NCI-H1105 (cell line): ENCODE measurements around the gene NTSR2.

ENCODE experiments used
- DNase-seq: peaks from one replicate; lab custom pipeline; 2025; lab: John Stamatoyannopoulos, UW

NTSR2 gene

DNA sequence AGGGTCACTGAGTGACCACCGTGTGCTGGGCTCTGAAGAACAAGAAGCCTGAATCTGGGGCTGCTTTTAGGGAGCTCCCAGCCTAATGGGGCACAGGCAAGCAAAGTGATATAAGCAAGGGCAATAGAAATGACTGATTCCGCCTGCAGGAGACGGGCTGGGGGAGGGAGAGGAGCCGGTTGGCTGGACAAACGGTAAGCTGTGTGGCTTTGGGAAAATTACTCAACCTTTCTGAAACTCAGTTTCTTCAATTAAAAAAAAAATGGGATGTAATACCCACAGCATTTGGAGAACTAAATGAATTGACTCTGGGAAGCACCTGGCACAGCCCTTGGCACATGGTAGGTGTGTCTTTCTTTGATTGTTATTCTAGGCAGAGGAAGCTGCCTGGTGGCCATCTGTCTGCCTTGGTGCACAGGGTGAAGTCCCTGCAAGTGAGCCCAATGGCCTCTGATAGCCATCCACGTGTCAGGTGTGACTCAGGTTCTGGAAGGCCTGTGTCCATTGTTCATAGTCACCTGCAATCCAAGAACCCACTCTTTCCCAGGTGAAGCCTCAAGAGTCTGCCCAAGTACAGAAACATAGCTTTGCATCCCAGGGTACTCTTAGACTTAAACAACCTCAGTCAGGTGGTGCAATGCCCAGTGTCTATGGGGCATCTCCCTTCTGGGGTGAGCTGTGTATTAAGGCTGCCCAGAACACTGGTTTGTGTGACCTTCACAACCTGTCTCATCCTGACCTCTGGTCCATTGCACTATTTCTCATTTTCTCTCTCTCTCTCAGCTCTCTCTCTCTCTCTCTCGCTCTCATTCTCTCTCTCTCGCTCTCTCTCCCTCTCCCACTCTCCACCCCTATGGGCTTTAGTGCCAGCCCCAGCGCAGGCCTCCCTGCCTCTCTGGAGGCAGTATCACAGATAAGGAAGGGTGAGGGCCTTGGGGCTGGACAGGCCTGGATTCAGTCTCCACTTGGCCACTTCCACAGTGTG lies 30.0 kb upstream of the NTSR2 start:
- no peak for DNase-seq

DNA sequence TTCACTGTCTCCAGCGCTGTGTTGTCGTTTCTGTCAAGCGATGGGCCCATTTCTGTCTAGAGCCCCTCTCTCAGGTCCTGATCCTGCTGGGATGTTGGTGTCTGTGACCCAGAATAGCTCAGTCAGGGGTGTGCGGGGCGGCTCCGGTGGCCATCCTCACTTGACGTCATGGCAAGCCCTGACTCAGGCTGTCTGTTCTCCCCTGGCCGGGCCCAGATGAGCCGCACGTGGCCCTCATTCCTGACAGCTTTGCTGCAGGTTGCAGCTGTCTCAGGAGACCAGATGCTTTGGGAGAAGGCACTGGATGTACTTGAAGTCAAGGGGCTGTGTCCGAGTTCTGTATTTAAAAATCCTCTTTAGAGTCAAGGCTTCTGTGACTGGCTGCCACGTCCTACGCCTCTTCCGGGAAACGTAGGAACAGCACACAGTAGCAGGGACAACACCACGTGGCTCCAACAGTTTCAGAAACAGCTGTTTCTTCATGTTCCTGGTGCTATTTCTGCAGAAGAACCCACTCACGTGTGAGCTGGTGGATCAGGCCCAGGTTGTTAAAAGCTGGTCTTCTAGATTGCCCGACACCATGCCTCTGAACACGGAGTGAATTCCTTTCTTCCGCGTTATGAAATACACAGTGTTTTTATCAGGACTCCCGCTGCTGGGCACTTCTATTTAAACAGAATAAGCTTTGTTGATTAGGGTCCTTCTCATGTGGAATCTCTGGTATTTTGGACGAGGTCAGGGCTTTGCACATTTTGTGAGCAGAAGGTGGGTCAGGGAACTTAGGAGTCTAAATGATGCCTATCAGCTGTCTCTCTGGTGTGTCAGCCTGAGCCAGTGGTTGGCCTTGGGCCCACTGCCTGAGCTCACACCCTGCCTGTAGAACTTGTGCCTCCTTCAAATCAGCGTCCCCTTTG lies 28.3 kb upstream of the NTSR2 start:
- DNase-seq = no peak

DNA sequence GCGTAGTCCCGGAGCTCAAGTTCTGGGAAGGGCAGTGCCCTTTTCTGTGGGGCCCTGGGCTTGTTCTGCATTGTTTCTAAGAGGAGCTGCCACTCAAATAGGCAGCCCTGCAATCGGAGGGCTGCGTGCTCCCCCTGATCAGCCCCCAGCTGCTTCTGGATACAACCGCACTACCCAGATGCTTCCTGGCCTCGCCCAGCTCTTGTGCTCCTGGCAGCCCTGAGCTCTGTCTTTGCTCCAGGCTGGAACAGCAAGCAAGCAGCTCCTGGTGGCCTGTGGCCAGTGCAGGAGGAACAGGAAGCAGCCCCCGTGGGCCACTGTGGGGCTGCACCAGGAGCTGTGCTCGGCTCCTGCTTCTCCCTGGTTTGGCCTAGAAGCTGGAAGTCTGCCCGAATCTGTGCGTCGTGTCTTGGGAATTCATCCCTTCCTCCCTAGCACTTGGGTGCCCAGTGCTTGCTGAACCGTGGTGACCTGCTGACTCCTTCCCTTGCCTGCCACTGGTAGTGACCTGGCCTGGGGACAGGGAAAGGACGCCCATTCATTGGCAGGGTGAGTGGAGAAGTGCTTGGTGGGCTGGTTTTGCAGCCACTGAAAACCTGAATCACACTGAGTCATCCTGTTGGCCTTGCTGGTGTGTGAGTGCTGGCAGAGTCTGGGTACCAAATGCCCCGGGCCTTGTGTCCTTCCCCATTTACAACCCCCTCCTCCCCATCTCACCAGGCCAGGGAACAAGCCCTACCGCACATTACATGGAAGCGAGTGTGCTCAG lies 27.3 kb upstream of the NTSR2 start:
- DNase-seq = no peak

DNA sequence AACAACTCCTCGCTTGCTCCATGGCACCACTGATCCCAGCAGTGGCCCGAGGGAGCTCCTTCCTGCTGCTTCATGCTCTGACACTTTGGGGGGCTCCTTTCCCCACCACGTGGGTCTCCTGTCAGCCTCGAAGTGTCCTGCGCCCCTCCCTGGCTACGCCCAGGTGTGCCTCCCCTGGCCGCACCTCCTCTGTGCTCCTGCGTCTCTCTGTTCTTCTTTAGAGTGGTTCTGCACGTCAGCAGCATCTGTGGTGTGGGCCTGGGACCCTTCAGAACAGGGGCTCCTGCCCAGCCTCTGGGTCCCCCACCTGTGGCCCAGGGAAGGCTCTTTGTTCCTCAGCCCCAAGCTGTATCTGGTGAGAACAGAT lies 26.7 kb upstream of the NTSR2 start:
- DNase-seq = no peak

- no peak for DNase-seq
Measured at GRCh38 chr2:11695576-11695975, 25.6 kb upstream of the NTSR2 start.

DNA sequence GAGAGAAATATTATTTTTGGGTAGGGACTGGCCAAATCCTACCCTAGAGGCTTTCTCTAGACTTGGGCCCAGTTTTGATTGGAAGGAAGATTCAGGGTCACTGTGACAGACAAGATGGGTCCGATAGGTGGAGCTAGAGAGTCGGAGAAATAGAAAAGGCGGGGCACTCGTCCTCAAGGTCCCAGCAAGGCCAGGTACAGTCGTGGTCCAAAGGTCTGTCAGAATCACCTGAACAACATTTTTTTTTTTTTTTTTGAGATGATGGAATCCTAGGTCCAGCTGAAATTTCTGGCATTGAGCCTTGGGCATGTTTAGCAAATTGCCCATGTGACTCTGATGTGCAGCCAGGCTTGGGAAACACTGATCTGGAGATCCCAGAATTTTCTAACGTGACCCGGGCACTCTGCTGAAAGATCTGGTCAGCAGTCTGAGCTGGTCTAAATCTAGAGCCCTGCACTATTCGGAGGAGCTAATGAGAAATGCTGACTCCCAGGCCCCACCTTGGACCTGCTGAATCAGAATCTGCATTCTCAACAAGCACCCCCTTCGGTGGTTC lies 23.0 kb upstream of the NTSR2 start:
- peak; percentile 51 for DNase-seq

DNA sequence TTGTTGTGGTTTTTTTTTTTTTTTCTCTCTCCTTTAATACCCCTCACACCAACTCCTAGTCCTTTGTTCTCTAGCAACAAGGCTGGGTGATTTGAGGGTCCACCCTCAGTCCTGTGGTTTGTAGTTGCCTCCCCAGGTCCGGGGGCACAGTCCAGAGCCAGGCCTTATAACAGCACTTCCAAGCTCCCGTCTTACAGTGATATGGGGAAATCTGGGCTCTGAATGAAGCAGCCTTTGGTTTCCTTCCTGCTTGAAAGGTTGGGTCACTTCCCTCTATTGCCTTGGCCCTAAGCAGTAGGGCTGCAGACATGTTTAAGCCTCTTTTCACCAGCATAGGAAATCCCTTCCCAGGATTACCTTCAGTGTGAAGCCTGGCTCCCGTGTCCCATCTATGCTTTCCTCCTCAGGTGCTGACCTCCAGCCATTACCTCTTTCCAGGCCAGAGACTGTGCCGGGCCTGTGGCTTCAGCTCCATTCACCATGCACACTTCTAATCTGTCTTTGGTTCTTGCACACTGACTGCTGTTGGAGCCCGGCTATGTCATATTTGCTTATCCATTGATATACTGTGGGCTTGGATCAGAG lies 21.2 kb upstream of the NTSR2 start:
- no peak for DNase-seq

- no peak for DNase-seq
Measured at GRCh38 chr2:11688222-11689069, 18.5 kb upstream of the NTSR2 start.

- DNase-seq = no peak
Measured at GRCh38 chr2:11687736-11688135, 17.7 kb upstream of the NTSR2 start.

- no peak for DNase-seq
Measured at GRCh38 chr2:11685906-11686470, 16.0 kb upstream of the NTSR2 start.

GRCh38 chr2:11684894-11685460 lies 15.0 kb upstream of the NTSR2 start:
- DNase-seq = no peak

GRCh38 chr2:11683966-11684365 lies 14.0 kb upstream of the NTSR2 start:
- no peak for DNase-seq

- DNase-seq = no peak
Measured at GRCh38 chr2:11683476-11683875, 13.5 kb upstream of the NTSR2 start.

DNA sequence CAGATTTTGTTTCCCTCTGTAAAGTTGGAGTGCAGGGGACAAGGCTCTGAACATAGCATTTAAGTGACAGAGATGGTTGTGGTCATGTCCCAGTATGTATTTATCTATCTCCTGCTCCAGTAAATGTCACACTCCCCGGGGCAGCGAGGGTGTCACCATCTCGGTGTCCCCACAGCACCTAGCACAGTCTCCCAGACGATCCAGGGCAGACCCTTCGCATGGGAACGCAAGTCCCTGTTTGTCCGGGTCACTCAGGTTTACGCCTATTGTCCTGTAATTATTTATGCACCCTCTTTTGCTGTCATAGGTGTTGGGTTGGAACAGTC lies 12.6 kb upstream of the NTSR2 start:
- DNase-seq = no peak

- DNase-seq = peak; percentile 23
Measured at GRCh38 chr2:11681722-11682589, 12.0 kb upstream of the NTSR2 start.

DNA sequence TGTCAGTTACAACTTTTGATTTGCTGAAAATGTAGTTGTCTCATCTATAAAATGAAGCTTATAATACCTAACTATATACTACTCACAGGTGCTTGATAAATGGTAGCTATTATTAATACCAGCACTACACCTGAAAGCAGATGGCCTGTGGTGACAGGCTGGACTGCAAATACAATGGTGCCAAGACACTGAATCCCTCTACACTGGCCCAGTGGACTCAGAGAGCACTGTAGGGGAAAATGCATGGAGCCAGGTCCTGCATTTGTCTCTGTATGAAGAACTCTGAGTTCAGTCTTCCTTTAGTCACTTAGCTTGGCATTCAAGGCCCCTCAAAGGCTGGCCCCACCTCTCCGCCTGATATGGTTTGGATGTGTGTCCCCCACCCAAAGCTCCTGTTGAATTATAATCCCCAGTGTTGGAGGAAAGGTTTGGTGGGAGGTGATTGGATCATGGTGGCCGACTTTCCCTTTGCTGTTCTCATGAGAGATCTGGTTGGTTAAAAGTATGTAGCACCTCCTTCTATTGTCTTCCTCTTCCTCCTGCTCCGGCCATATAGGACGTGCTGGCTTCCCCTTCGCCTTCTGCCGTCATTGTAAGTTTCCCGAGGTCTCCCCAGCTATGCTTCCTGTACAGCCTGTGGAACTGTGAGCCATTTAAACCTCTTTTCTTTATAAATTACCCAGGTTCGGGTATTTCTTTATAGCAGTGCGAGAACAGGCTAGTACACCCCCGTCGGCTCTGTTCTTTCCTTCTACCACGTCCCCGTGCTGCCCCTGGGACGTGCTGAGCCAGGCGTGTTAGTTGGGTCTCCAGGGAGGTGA lies 11.1 kb upstream of the NTSR2 start:
- no peak for DNase-seq

DNA sequence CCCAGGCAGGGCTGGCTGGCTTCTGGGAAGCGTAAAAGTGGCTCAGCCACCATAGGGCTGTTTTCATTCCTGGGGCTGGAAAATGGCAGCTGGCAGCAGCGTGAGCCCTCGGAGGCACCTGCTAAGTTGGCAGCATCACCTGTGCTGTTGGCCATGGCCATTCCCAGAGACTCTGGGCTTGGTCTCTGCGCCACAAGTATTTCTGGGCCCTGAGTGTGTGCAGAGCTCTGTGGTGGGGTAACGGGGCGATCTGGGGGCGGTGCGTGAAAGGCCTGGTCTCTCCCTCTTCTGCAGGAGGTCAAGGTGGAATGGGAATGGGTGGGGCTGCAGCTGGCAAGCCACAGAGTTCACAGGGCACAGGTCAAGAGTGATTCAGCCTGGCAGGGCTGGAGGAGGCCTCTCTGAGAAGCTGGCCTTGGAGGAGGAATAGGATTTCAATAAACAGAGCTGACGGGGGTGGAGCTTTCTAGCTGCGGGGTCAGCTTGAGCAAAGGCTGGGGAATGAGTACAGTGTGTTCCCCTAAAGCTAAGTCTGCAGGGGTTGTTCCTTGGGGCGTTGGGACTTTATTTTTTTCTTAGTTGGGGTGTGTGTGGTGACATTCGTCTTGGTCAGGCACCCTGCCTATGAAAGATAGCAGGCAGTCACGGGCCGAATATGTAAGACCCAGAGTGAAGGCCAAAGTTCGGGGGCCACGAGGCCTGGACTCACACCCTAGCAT lies 10.3 kb upstream of the NTSR2 start:
- DNase-seq = no peak
